Medulla oblongata (tissue), 1 donor: ENCODE measurements around the gene IGSF21.
"Not testable (repeated sequence)": the region's sequence is repeated elsewhere in the genome, so short reads cannot be mapped to it uniquely, and the experiment has no call there.

Experiments
- DNase-seq: peaks from one replicate; pipeline ENCODE4 v3.0.0-alpha.2; 2015; ENCODE audit errors: extremely low spot score

Gene IGSF21

GRCh38 chr1:18354612-18355011, 247.0 kb downstream of the IGSF21 start:
- no peak for DNase-seq

GRCh38 chr1:18357622-18358230, 250.1 kb downstream of the IGSF21 start:
- no peak for DNase-seq

- no peak for DNase-seq
Measured at GRCh38 chr1:18358600-18358999, 251.0 kb downstream of the IGSF21 start.

GRCh38 chr1:18360251-18360650, 252.7 kb downstream of the IGSF21 start:
- DNase-seq, result no peak

GRCh38 chr1:18362150-18362549, 254.6 kb downstream of the IGSF21 start:
- DNase-seq, result no peak

GRCh38 chr1:18363436-18363835, 255.8 kb downstream of the IGSF21 start:
- no peak for DNase-seq

- no peak for DNase-seq
Measured at GRCh38 chr1:18365099-18365705, 257.6 kb downstream of the IGSF21 start.

GRCh38 chr1:18372505-18372904, 264.9 kb downstream of the IGSF21 start:
- not testable (repeated sequence) for DNase-seq

GRCh38 chr1:18373151-18373550, 265.6 kb downstream of the IGSF21 start:
- DNase-seq, result no peak

GRCh38 chr1:18373882-18374493, 266.4 kb downstream of the IGSF21 start:
- DNase-seq, result no peak

GRCh38 chr1:18376661-18377060, 269.1 kb downstream of the IGSF21 start:
- no peak for DNase-seq

GRCh38 chr1:18380288-18380687, 272.7 kb downstream of the IGSF21 start:
- no peak for DNase-seq

GRCh38 chr1:18384059-18384458, 276.5 kb downstream of the IGSF21 start:
- DNase-seq, result no peak

GRCh38 chr1:18384471-18384870, 276.9 kb downstream of the IGSF21 start:
- DNase-seq, result no peak

- DNase-seq, result no peak
Measured at GRCh38 chr1:18385239-18385790, 277.7 kb downstream of the IGSF21 start.

- no peak for DNase-seq
Measured at GRCh38 chr1:18386591-18386990, 279.0 kb downstream of the IGSF21 start.

- no peak for DNase-seq
Measured at GRCh38 chr1:18387307-18387706, 279.7 kb downstream of the IGSF21 start.

GRCh38 chr1:18390953-18391352, 283.4 kb downstream of the IGSF21 start:
- DNase-seq, result no peak

- no peak for DNase-seq
Measured at GRCh38 chr1:18394563-18395156, 287.1 kb downstream of the IGSF21 start.

- DNase-seq, result no peak
Measured at GRCh38 chr1:18396247-18396980, 288.8 kb downstream of the IGSF21 start.

- no peak for DNase-seq
Measured at GRCh38 chr1:18397641-18398040, 290.0 kb downstream of the IGSF21 start.
